ENCODE results near the gene JAKMIP3. TPM values are rescaled to one million over a fixed set of nuclear protein-coding genes. Genes with fewer than 3 reads are reported as not detected.

JAKMIP3 gene
- total RNA-seq, 1 experiment from 2014 or later = 1.0 TPM

GRCh38 chr10:132035476-132035875 lies 30.3 kb upstream of the JAKMIP3 start:
- no peak for DNase-seq
- Histone ChIP-seq H3K9ac (ENCODE audit: low read length) (no peak overlapping the region), H3F3A (ENCODE audit: low read length, unreplicated experiment) (no peaks in the 10 kb centered on the region), H2AFZ (ENCODE audit: low read length) (no peak overlapping the region), H3K4me2 (ENCODE audit: low read length) (no peak overlapping the region), H3K9me2 (replicated peaks; ENCODE audit: low read length) (no peaks in the 10 kb centered on the region), H3K4me3 (ENCODE audit: low read length) (no peak overlapping the region), H3K27ac (ENCODE audit: low read length) (no peak overlapping the region), H4K20me1 (ENCODE audit: low read length) (no peaks in the 10 kb centered on the region), H3K4me1 (ENCODE audit: insufficient read depth, low read length) (no peaks in the 10 kb centered on the region), H3K79me2 (ENCODE audit: low read length) (no peaks in the 10 kb centered on the region), H3K9me3 (ENCODE audit: low read length) (no peaks in the 10 kb centered on the region), H3K27me3 (ENCODE audit: low read length) (peaks cover 28% of the 10 kb centered on the region), H3K36me3 (ENCODE audit: low read depth, low read length) (no peaks in the 10 kb centered on the region)
- CTCF ChIA-PET = no interaction called here
- POLR2A ChIA-PET (ENCODE audit: unreplicated experiment) = no interaction called here
- no TSS peak for BruUV-seq (replicated peaks)
- ATAC-seq = no peak
- TF ChIP-seq CTCF (conservative IDR thresholded peaks at IDR 0.05; ENCODE audit: low read depth, low read length) (no peak), EZH2phosphoT487 (IDR thresholded peaks at IDR 0.05; ENCODE audit: borderline replicate concordance, low read length) (no peak), EZH2 (IDR thresholded peaks at IDR 0.05; ENCODE audit: low read length, unreplicated experiment) (no peak)
- intact Hi-C loops (cut with micrococcal nuclease) = no loop called here

- Histone ChIP-seq H3K9me2 (replicated peaks; ENCODE audit: low read length) (no peaks in the 10 kb centered on the region), H3K27me3 (ENCODE audit: low read length) (peaks cover 28% of the 10 kb centered on the region), H3K27ac (ENCODE audit: low read length) (no peak overlapping the region), H3K79me2 (ENCODE audit: low read length) (no peaks in the 10 kb centered on the region), H3F3A (ENCODE audit: low read length, unreplicated experiment) (no peaks in the 10 kb centered on the region), H2AFZ (ENCODE audit: low read length) (peak overlapping the region; percentile 50; the same call in 1 of the 2 replicates), H3K36me3 (ENCODE audit: low read depth, low read length) (no peaks in the 10 kb centered on the region), H3K9ac (ENCODE audit: low read length) (no peak overlapping the region), H4K20me1 (ENCODE audit: low read length) (no peaks in the 10 kb centered on the region), H3K4me2 (ENCODE audit: low read length) (peak overlapping the region; percentile 64), H3K9me3 (ENCODE audit: low read length) (no peaks in the 10 kb centered on the region), H3K4me1 (ENCODE audit: insufficient read depth, low read length) (no peaks in the 10 kb centered on the region), H3K4me3 (ENCODE audit: low read length) (peak overlapping the region; percentile 56)
- no peak for DNase-seq
- no TSS peak for BruUV-seq (replicated peaks)
- POLR2A ChIA-PET (ENCODE audit: unreplicated experiment) = no interaction called here
- TF ChIP-seq EZH2 (IDR thresholded peaks at IDR 0.05; ENCODE audit: low read length, unreplicated experiment) (no peak), CTCF (conservative IDR thresholded peaks at IDR 0.05; ENCODE audit: low read depth, low read length) (no peak), EZH2phosphoT487 (IDR thresholded peaks at IDR 0.05; ENCODE audit: borderline replicate concordance, low read length) (no peak)
- CTCF ChIA-PET = no interaction called here
- intact Hi-C loops (cut with micrococcal nuclease) = no loop called here
- peak; percentile 73 for ATAC-seq
Measured at GRCh38 chr10:132036153-132036886, 29.4 kb upstream of the JAKMIP3 start.

All from PC-3 (cell line).